HG02610 (cell line): Measurements from ENCODE around the gene GPRC5B.

ENCODE experiments used
- ATAC-seq: cut with Tn5 transposase; IDR thresholded peaks from one replicate; pipeline ENCODE4 v1.9.1; 2021; ENCODE audit warnings: mild to moderate bottlenecking, moderate library complexity; ENCODE audit not compliant: unreplicated experiment

The GPRC5B gene

GRCh38 chr16:19822533-19822932 lies 62.1 kb downstream of the GPRC5B start:
- no peak for ATAC-seq

DNA sequence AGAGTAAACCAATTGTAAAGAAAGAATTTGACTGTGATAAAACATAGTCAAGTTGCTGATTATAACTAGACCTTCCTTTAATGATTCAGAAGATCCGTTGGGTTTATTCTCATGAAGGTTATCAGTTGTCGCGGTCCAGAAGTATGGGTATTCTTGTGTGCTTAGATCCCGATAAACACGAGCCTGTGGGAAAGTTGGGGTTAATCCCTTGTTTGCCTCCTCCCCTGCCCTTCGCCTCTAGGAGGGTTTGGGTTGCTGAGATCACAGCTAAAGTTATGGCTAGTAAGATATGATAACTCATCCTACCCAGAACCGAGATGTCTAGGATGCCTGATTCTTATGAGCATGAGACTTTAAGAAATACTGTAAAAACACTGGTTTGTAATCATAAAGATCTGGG lies 66.8 kb downstream of the GPRC5B start:
- no peak for ATAC-seq

DNA sequence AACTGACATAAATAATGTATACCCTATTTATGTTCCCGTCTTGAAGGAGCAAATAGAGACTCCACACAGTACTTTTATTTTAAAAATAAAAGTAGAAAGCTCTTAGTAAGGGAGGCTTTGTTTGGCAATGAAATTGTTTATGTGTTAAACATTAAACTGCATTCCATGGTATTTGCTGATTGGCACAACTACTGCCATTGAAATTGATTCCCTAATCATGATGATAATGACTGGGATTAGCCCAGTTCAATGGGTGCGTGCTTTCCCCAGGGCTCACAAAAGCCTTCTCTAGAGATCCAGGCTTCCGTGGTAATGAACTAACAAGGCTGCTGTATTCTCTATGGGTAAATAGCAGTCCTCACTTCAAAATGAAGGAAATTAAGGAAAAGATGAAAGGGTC lies 67.5 kb downstream of the GPRC5B start:
- ATAC-seq, result no peak

DNA sequence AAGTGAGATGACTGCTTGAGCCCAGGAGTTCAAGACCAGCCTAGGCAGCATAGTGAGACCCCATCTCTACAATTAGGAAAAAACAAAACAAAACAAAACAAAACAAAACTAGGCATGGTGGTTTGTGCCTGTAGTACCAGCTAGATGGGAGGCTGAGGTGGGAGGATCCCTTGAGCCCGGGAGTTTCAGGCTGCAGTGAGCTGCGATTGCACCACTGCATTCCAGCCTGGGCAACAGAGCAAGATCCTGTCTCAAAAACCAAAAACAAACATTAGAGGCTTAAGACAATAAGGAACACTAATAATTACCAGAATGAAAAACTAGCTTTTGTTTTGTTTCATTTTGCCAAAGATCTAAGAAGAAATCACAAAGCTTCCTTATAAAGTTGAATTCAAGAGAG lies 69.2 kb downstream of the GPRC5B start:
- no peak for ATAC-seq

DNA sequence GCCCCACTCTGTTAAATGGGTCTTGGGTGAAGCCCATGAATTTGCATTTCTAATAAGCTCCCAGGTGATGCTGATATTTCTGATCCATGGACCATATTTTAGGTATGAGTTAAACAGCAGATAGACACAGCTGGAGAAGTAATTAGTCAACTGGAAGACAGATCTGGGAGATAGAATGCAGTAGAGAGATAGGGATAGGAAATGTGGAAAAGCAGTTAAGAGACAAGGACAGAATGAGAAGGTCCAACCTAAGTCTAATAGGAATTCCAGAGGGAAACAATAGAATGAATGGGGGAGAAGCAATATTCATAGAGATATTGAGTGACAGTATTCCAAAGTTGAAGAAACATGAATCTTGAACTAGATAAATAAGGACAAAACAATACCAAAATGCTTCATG lies 71.7 kb downstream of the GPRC5B start:
- no peak for ATAC-seq

DNA sequence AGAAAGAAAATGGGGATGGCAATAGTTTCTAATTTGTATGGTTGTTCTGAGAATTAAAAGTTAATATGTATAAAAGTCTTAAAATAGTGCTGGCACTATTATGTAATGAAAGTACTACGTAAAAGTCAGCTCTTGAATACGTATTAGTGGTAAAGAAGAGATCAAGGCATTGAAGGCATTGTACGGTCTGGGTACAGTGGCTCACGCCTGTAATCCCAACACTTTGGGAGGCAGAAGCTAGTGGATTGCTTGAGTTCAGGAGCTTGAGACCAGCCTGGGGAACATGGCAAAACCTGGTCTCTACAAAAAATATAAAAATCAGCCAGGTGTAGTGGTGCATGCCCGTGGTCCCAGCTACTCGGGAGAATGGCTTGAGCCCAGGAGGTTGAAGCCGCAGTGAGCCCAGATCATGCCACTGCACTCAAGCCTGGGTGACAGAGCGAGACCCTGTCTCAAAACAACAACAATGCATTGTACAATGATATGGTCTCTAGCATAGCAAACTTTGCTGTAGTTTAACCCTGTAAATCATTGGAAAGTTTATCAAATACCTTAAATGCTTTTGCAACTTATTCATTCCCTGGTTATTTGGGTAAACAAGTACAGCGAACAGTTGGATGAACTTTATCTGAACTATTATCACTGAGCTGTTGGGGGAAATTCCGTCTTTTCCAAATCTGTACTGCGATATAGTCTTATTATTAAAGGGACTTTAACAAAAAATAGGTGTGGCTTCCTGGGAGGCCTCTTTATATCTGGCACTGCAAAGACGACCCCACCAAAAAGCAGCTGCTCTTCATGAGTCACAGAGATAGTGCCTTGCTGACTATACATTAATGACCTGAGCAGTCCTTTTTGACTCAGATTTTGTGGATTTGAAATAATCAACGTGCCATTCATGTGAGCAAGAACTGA lies 73.6 kb downstream of the GPRC5B start:
- ATAC-seq, result no peak

- ATAC-seq, result no peak
Measured at GRCh38 chr16:19809693-19810092, 75.0 kb downstream of the GPRC5B start.

DNA sequence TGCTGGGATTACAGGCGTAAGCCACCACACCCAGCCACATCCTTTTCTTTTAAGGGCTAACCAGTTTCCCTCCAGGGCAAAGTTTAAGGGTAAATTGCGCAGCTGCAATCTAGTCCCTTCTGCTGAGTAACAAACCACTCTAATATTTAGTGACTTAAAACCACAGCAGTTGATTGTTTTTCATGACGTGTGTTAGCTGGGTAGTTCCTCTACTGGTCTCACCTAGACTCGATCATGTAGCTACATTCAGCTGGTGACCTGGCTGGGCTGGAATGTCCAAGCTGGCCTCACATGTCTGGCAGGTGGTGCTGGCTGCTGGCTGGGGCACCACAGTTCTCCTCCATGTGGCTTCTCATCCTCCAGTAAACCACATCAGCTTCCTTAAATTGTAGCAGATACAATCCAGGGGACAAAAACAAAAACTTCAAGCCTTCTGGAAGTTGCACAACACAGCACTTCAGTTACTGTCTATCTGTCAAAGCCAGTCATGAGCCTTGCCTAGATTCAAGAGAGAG lies 75.5 kb downstream of the GPRC5B start:
- ATAC-seq, result no peak

DNA sequence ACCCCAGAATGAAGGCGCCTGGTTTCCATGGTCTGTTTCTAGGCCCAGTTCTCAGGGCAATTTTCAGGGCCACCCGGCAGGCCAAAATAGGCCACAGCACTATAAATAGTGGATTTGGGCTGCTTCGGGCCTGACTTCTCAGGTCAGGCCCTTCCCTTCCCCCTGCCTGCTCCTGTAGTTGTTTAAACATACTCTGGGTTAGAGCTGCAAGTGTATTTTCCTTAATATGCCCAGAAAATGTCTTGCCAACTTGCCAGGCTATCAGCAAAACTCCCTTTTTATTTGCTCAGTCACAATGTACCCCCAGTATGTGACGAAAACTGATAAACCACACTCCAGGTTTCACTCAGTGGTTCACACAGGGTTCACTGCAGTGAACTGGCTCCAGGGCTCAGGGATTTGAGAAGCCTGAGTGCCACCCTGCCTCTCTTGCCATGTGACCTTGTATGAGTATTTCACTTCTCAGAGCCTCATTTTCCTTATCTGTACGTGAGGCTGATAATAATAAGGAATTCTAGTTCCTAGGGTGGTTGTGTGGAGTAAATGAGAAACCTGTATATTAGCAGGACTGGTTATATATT lies 76.5 kb downstream of the GPRC5B start:
- ATAC-seq, result no peak
